HG02840 (cell line): ENCODE data around the gene DNAH17.

Experiments used
- ATAC-seq: cut with Tn5 transposase; IDR thresholded peaks from one replicate; pipeline ENCODE4 v1.9.1; 2021; ENCODE audit warnings: mild to moderate bottlenecking, moderate library complexity, moderate number of reproducible peaks; ENCODE audit not compliant: unreplicated experiment, low FRiP score

DNAH17 gene

DNA sequence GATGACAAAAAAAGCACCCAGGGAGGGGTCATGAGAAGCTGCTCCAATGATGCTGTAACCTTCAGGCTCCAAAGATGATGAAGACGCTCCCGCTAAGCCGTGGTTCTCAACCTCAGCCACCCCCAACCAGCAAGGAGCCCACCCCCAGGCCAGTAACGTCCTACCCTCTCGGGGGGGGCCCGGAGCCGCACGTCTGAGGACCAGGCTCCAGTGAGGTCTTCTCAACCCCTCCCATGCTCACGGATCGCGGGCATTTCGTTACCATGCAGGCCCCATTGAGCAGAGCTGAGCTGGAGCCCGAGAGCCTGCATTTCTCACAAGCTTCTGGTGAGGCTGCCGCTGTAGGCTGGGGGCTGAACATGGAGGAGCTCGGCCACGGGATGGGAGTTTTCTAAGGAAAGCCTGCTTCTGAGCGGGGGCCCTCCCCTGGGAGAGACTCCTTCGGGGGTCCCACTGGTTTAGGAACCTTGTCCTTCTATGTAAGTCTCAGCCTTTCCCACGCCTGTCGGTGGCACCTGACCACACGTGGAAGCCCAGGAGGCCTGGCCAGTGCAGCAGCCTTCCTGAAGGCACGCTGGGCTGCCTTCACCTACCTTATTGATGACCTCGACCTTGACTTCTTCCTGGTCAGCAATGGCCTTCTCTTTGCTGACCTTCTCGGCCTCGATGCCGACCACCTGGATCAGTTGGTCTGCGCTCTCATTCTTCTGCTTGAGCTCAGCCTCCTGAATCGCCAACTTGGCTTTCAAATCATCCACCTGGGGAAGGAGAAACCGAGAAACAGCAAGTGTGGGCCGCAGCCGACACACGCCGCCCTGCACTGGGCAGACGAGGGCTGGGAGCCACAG is 116.0 kb downstream of the DNAH17 start:
- no peak for ATAC-seq

GRCh38 chr17:78460176-78460675 is 117.0 kb downstream of the DNAH17 start:
- ATAC-seq, result no peak

DNA sequence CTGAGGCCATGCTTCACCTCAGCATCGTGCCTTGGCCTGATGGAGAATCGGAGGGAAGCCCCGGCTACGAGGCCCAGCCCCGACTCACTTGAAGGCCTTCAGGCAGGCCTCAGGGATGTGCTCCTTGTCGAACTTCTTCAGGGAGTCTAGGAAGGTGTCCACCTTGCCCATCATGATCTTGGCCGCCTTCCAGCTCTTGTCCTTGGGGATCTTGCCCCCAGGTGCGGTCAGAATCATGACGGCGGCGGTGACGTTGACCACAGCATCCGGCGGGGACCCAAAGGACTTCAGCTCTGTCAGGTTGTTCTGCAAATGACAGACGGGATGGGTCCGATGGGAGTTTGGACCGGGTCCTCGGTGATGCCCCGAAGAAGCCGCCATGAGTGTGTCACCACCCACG is 117.5 kb downstream of the DNAH17 start:
- ATAC-seq, result no peak

- ATAC-seq, result no peak
Measured at GRCh38 chr17:78458736-78459335, 118.4 kb downstream of the DNAH17 start.

- ATAC-seq, result no peak
Measured at GRCh38 chr17:78458091-78458490, 119.1 kb downstream of the DNAH17 start.

GRCh38 chr17:78454346-78454745 is 122.8 kb downstream of the DNAH17 start:
- no peak for ATAC-seq

GRCh38 chr17:78451753-78452152 is 125.4 kb downstream of the DNAH17 start:
- ATAC-seq, result no peak

GRCh38 chr17:78450696-78451345 is 126.4 kb downstream of the DNAH17 start:
- no peak for ATAC-seq

DNA sequence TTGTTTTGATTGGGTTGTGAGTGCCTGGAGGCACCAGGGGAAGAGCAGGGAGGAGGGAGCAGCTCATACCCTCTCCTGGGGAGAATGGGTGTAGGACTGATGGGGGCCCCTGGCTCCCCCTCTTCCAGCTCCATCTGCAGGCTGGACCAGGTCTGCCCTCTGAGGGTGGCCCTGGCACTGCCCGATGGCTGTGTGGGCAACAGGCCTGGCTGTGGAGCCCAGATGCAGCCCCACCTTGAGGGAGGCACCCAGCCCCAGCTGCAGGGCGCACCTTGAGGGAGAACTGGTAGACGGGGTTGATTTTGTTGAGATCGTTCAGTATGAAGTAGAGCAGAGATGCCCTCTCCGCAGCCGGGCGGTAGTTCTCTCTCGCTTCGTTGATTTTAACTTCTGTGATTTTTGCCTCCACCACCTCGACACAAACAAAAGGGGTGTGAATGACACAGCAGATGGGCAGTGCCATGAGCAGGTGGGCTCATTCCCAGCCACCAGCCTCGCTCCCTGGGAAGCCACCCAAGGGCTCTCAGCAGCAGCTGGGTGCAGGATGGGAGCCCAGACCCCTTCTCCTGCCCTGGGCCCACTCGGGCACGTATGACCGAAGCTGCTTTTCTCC is 127.1 kb downstream of the DNAH17 start:
- ATAC-seq, result no peak

DNA sequence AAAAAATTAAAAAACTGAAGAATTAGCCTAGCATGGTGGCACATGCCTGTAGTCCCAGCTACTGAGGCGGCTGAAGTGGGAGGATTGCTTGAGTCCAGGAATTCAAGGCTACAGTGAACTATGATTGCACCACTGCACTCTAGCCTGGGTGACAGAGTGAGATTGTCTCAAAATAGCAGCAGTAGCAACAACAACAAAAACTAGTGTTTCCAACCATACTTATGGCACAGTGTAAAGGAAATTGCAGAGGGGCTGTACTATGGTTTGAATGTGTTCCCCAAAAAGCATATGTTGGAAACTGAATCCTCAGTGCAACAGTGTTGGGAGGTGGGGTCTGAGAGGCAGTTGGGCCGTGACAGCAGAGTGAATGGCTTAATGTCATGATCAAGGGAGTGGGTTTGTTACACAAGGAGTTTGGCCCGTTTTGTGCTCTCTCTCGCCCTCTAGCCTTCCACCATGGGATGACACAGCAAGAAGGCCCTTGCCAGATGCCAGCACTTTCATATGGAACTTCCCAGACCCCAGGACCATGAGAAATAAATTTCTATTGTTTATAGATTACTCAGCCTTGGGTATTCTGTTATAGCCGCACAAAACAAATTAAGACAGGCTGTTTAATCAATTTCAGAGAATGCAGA is 128.7 kb downstream of the DNAH17 start:
- ATAC-seq, result no peak

GRCh38 chr17:78446833-78447232 is 130.4 kb downstream of the DNAH17 start:
- no peak for ATAC-seq

GRCh38 chr17:78444392-78444791 is 132.8 kb downstream of the DNAH17 start:
- ATAC-seq, result no peak

- ATAC-seq, result no peak
Measured at GRCh38 chr17:78442648-78443218, 134.5 kb downstream of the DNAH17 start.

- no peak for ATAC-seq
Measured at GRCh38 chr17:78441271-78441971, 135.8 kb downstream of the DNAH17 start.

- ATAC-seq, result no peak
Measured at GRCh38 chr17:78438694-78439325, 138.4 kb downstream of the DNAH17 start.

- ATAC-seq, result no peak
Measured at GRCh38 chr17:78438271-78438691, 138.9 kb downstream of the DNAH17 start.

GRCh38 chr17:78437508-78438169 is 139.6 kb downstream of the DNAH17 start:
- ATAC-seq, result no peak

GRCh38 chr17:78435330-78436005 is 141.7 kb downstream of the DNAH17 start:
- ATAC-seq, result no peak
